Measurements from ENCODE around the gene ENKUR.
A peak's percentile ranks its signal among the peaks of the same experiment; 100 is the strongest.
"Not testable (repeated sequence)": the region's sequence is repeated elsewhere in the genome, so short reads cannot be mapped to it uniquely, and the experiment has no call there.

The ENKUR gene

GRCh38 chr10:25017154-25017590 lies 1.2 kb upstream of the ENKUR start:
- DNase-seq, result no peak
- H3K27ac ChIP-seq (ENCODE audit: low read length), result peak overlapping the region; percentile 93

GRCh38 chr10:25016376-25017153 lies 607 bp upstream of the ENKUR start, which contains the start of gene THNSL1:
Gene THNSL1, plus strand, starts transcription at chr10:25016612. Its CDS starts 6,612 bp downstream, at chr10:25023224.
- Histone ChIP-seq H3K4me1 (ENCODE audit: insufficient read depth, low read length) (peaks cover 31% of the 10 kb centered on the region), H2AFZ (ENCODE audit: low read depth, low read length) (peak within 1 kb of the TSS; percentile 79), H3K4me2 (ENCODE audit: insufficient read depth, low read length) (peak within 1 kb of the TSS; percentile 74), H3K27me3 (ENCODE audit: insufficient read depth, low read length, poor library complexity) (no peaks in the 10 kb centered on the region), H4K20me1 (ENCODE audit: insufficient read depth, low read length) (no peaks in the 10 kb centered on the region), H3K79me2 (ENCODE audit: insufficient read depth, low read length) (peaks cover 22% of the 10 kb centered on the region), H3K4me3 (ENCODE audit: low read depth in 1 of 2, low read length in 2 of 2) (peak within 1 kb of the TSS; percentile 67 to 75), H3K9me3 (ENCODE audit: insufficient read depth, low read length, severe bottlenecking) (no peaks in the 10 kb centered on the region), H3K36me3 (ENCODE audit: insufficient read depth, low read length) (no peaks in the 10 kb centered on the region), H3K27ac (ENCODE audit: low read length) (peak within 1 kb of the TSS; percentile 93), H3K9ac (ENCODE audit: low read depth, low read length) (peak within 1 kb of the TSS; percentile 89)
- no peak for TF ChIP-seq EZH2 (IDR thresholded peaks at IDR 0.05; ENCODE audit: borderline replicate concordance, low read depth, low read length, severe bottlenecking)
- TF ChIP-seq, protein P1, sequence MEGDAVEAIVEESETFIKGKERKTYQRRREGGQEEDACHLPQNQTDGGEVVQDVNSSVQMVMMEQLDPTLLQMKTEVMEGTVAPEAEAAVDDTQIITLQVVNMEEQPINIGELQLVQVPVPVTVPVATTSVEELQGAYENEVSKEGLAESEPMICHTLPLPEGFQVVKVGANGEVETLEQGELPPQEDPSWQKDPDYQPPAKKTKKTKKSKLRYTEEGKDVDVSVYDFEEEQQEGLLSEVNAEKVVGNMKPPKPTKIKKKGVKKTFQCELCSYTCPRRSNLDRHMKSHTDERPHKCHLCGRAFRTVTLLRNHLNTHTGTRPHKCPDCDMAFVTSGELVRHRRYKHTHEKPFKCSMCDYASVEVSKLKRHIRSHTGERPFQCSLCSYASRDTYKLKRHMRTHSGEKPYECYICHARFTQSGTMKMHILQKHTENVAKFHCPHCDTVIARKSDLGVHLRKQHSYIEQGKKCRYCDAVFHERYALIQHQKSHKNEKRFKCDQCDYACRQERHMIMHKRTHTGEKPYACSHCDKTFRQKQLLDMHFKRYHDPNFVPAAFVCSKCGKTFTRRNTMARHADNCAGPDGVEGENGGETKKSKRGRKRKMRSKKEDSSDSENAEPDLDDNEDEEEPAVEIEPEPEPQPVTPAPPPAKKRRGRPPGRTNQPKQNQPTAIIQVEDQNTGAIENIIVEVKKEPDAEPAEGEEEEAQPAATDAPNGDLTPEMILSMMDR (IDR thresholded peaks at IDR 0.05; ENCODE audit: borderline replicate concordance, extremely low read depth, low read length, poor library complexity, severe bottlenecking), result no peak
- DNase-seq (peak; percentile 98), ATAC-seq (ENCODE audit: insufficient read depth, low read depth) (peak; percentile 94)

More at GRCh38 chr10:25017154-25017590, 1.2 kb upstream of the ENKUR start:
- Histone ChIP-seq H3K27me3 (ENCODE audit: insufficient read depth, low read length, poor library complexity) (no peaks in the 10 kb centered on the region), H3K9me3 (ENCODE audit: insufficient read depth, low read length, severe bottlenecking) (no peaks in the 10 kb centered on the region), H3K4me1 (ENCODE audit: insufficient read depth, low read length) (peaks cover 31% of the 10 kb centered on the region), H3K4me3 (ENCODE audit: low read depth in 1 of 2, low read length in 2 of 2) (peak overlapping the region; percentile 67 to 75), H3K4me2 (ENCODE audit: insufficient read depth, low read length) (peak overlapping the region; percentile 74), H3K36me3 (ENCODE audit: insufficient read depth, low read length) (0 out of 2 replicates have a peak, but pooled peaks cover 5% of the 10 kb centered on the region), H4K20me1 (ENCODE audit: insufficient read depth, low read length) (no peaks in the 10 kb centered on the region), H3K79me2 (ENCODE audit: insufficient read depth, low read length) (peaks cover 22% of the 10 kb centered on the region), H3K9ac (ENCODE audit: low read depth, low read length) (peak overlapping the region; percentile 89), H2AFZ (ENCODE audit: low read depth, low read length) (peak overlapping the region; percentile 79)
- peak; percentile 7; the same call in 2 of the 3 replicates for ATAC-seq (ENCODE audit: insufficient read depth, low read depth)
- no peak for TF ChIP-seq EZH2 (IDR thresholded peaks at IDR 0.05; ENCODE audit: borderline replicate concordance, low read depth, low read length, severe bottlenecking)
- TF ChIP-seq, protein P1 (IDR thresholded peaks at IDR 0.05; ENCODE audit: borderline replicate concordance, extremely low read depth, low read length, poor library complexity, severe bottlenecking), result no peak

GRCh38 chr10:25014579-25014978 lies 1.4 kb downstream of the ENKUR start:
- H3K36me3 ChIP-seq (ENCODE audit: insufficient read depth, low read length), result no peaks in the 10 kb centered on the region
- no peak overlapping the region for H3K4me2 ChIP-seq (ENCODE audit: insufficient read depth, low read length)
- DNase-seq (no peak), ATAC-seq (ENCODE audit: insufficient read depth, low read depth) (no peak)
- H3K4me3 ChIP-seq (ENCODE audit: low read depth in 1 of 2, low read length in 2 of 2), result no peak overlapping the region
- TF ChIP-seq, protein P1 (IDR thresholded peaks at IDR 0.05; ENCODE audit: borderline replicate concordance, extremely low read depth, low read length, poor library complexity, severe bottlenecking), result no peak
- no peak for TF ChIP-seq EZH2 (IDR thresholded peaks at IDR 0.05; ENCODE audit: borderline replicate concordance, low read depth, low read length, severe bottlenecking)
- no peaks in the 10 kb centered on the region for H3K27me3 ChIP-seq (ENCODE audit: insufficient read depth, low read length, poor library complexity)
- H3K27ac ChIP-seq (ENCODE audit: low read length), result no peak overlapping the region
- peaks cover 31% of the 10 kb centered on the region for H3K4me1 ChIP-seq (ENCODE audit: insufficient read depth, low read length)
- no peaks in the 10 kb centered on the region for H3K9me3 ChIP-seq (ENCODE audit: insufficient read depth, low read length, severe bottlenecking)
- H3K79me2 ChIP-seq (ENCODE audit: insufficient read depth, low read length), result peaks cover 22% of the 10 kb centered on the region
- H2AFZ ChIP-seq (ENCODE audit: low read depth, low read length), result no peak overlapping the region
- H3K9ac ChIP-seq (ENCODE audit: low read depth, low read length), result no peak overlapping the region
- no peaks in the 10 kb centered on the region for H4K20me1 ChIP-seq (ENCODE audit: insufficient read depth, low read length)

DNA sequence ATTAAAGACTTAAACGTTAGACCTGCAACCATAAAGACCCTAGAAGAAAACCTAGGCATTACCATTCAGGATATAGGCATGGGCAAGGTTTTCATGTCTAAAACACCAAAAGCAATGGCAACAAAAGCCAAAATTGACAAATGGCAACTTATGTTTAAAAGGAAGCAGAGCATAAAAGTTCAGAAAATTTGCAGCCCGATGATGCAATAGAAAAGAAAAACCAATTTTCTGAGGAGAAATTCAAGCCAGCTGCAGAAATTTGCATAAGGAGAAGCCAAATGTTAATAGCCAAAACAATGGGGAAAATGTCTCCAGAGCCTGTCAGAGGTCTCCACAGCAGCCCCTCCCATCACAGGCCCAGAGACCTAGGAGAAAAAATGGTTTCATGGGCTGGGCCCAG lies 4.4 kb downstream of the ENKUR start:
- not testable (repeated sequence) for H3K27ac ChIP-seq (ENCODE audit: low read length); H3K36me3 ChIP-seq (ENCODE audit: insufficient read depth, low read length); H2AFZ ChIP-seq (ENCODE audit: low read depth, low read length); ATAC-seq (ENCODE audit: insufficient read depth, low read depth); H3K9me3 ChIP-seq (ENCODE audit: insufficient read depth, low read length, severe bottlenecking); H3K9ac ChIP-seq (ENCODE audit: low read depth, low read length); H3K79me2 ChIP-seq (ENCODE audit: insufficient read depth, low read length); H4K20me1 ChIP-seq (ENCODE audit: insufficient read depth, low read length); H3K4me3 ChIP-seq (ENCODE audit: low read depth in 1 of 2, low read length in 2 of 2); H3K27me3 ChIP-seq (ENCODE audit: insufficient read depth, low read length, poor library complexity); DNase-seq; H3K4me2 ChIP-seq (ENCODE audit: insufficient read depth, low read length)
- peaks cover 14% of the 10 kb centered on the region for H3K4me1 ChIP-seq (ENCODE audit: insufficient read depth, low read length)

Measured in DND-41 (cell line).